K562 (cell line): ENCODE results near the gene TPD52L1. TPM values are rescaled to one million over a fixed set of nuclear protein-coding genes. Genes with fewer than 3 reads are reported as not detected.

ENCODE experiments used
- ATAC-seq: fragments of 200-7000 bp; cut with Tn5 transposase; 3 replicates; pipeline ENCODE4 v1.9.1; 2020; ENCODE audit warnings: moderate library complexity
- BruUV-seq: library from RNA; stranded (reverse); fragments of 400-500 nt; replicated peaks from 2 replicates; lab custom pipeline; 2021; lab: Mats Ljungman, UMichigan
- CTCF ChIA-PET: fragments of 300-600 bp; formaldehyde crosslinking; extraction: SDS; loops from one replicate; lab custom pipeline; 2021; ENCODE audit warnings: low intra/inter-chr PET ratio; lab: Yijun Ruan, JAX
- POLR2A ChIA-PET: fragments of 300-600, 350-650 bp; sonication (Branson Sonifier 250); formaldehyde crosslinking; extraction: SDS; loops from one replicate; lab custom pipeline; 2021; ENCODE audit warnings: antibody characterized with exemption, inconsistent platforms; lab: Yijun Ruan, JAX
- DNase-seq, 4 experiments: peaks; one replicate each; pipeline versions ENCODE4 v3.0.0 to v3.0.0-alpha.2; 2011 to 2018; ENCODE audit warnings: low spot score in 3 of 4, mixed read lengths in 3 of 4; ENCODE audit errors: extremely low read depth in 1 of 4
- FAIRE-seq: peaks from 2 replicates; lab custom pipeline; 2011; peaks lifted over from hg19 to GRCh38; lab: Jason Lieb, UNC
- H2AFZ ChIP-seq: 2 replicates; pipeline ENCODE4 v1.6.0; 2011; ENCODE audit warnings: low read depth, low read length, control low read depth, inconsistent platforms
- H3K27ac ChIP-seq: fragments of 200-600 bp; 3 replicates; pipeline ENCODE4 v1.8.0; 2011; ENCODE audit warnings: low read depth, mild to moderate bottlenecking, control low read depth, inconsistent platforms, low read length, moderate library complexity, mixed read lengths; ENCODE audit errors: extremely low read depth
- H3K27me3 ChIP-seq, 2 experiments: fragments of 300-600 bp in 1 of 2; 2 replicates in 1 of 2; 3 replicates in 1 of 2; pipeline versions ENCODE4 v1.6.0 to v1.8.0; 2011; ENCODE audit warnings: inconsistent platforms in 2 of 2, low read length in 2 of 2, mild to moderate bottlenecking in 1 of 2, mixed read lengths in 1 of 2, moderate library complexity in 1 of 2; ENCODE audit not compliant: control insufficient read depth in 2 of 2, insufficient read depth in 2 of 2
- H3K36me3 ChIP-seq: fragments of 300-600 bp; 3 replicates; pipeline ENCODE4 v1.8.0; 2011; ENCODE audit warnings: mild to moderate bottlenecking, low read length, inconsistent platforms; ENCODE audit not compliant: control insufficient read depth, insufficient read depth
- H3K4me1 ChIP-seq, 2 experiments: fragments of 200-600 bp in 1 of 2; replicated peaks in 1 of 2; 2 replicates in 1 of 2; 3 replicates in 1 of 2; pipeline versions ENCODE4 v1.5.1 to v1.8.0; 2011; ENCODE audit warnings: inconsistent platforms in 2 of 2, low read length in 2 of 2, mild to moderate bottlenecking in 1 of 2, mixed read lengths in 1 of 2, moderate library complexity in 1 of 2; ENCODE audit not compliant: control insufficient read depth in 2 of 2, insufficient read depth in 2 of 2
- H3K4me2 ChIP-seq: 2 replicates; pipeline ENCODE4 v1.6.1; 2011; ENCODE audit warnings: low read length, control low read depth, inconsistent platforms, mixed read lengths; ENCODE audit not compliant: insufficient read depth
- H3K4me3 ChIP-seq: fragments of 200-600 bp; sonication (generic), shearing (Covaris generic); 2 replicates; pipeline ENCODE4 v1.5.1; 2016; ENCODE audit warnings: control low read depth, inconsistent platforms
- H3K79me2 ChIP-seq: fragments of 200-600 bp; 3 replicates; pipeline ENCODE4 v1.8.0; 2011; ENCODE audit warnings: low read length, inconsistent platforms; ENCODE audit not compliant: control insufficient read depth, insufficient read depth
- H3K9ac ChIP-seq, 2 experiments: 2 replicates each; pipeline versions ENCODE4 v1.6.0 to v1.6.1; 2011; ENCODE audit warnings: low read depth in 2 of 2, low read length in 2 of 2, control low read depth in 1 of 2, inconsistent platforms in 1 of 2, mild to moderate bottlenecking in 1 of 2, mixed read lengths in 1 of 2; ENCODE audit not compliant: insufficient read depth in 1 of 2
- H3K9me1 ChIP-seq: one replicate; pipeline ENCODE4 v1.6.0; 2011; ENCODE audit warnings: inconsistent platforms, mild to moderate bottlenecking, low read length, moderate library complexity; ENCODE audit not compliant: control insufficient read depth, insufficient read depth
- H3K9me3 ChIP-seq: replicated peaks from 2 replicates; pipeline ENCODE4 v1.5.1; 2011; ENCODE audit warnings: low read depth, low read length, inconsistent platforms; ENCODE audit not compliant: control insufficient read depth, insufficient read depth
- H4K20me1 ChIP-seq: replicated peaks from 2 replicates; pipeline ENCODE4 v1.6.1; 2011; ENCODE audit warnings: low read length, inconsistent platforms, mixed read lengths; ENCODE audit not compliant: control insufficient read depth, insufficient read depth
- ATF7 ChIP-seq: fragments of 450-650 bp; IDR thresholded peaks from 2 replicates; pipeline ENCODE4 v1.7.1; 2014; ENCODE audit warnings: mild to moderate bottlenecking, moderate library complexity
- CAMTA2 ChIP-seq: fragments of 250-450 bp; sonication (Bioruptor Pico); conservative IDR thresholded peaks from 2 replicates; pipeline ENCODE4 v1.5.1; 2022
- FOXK1 ChIP-seq: sonication (generic); formaldehyde crosslinking; IDR thresholded peaks from 2 replicates; pipeline ENCODE4 v1.8.0; 2022; ENCODE audit warnings: missing genetic modification reagents, mild to moderate bottlenecking, borderline replicate concordance
- SMARCB1 ChIP-seq: IDR thresholded peaks from 2 replicates; pipeline ENCODE4 v1.6.1; 2011; ENCODE audit warnings: improper control_type of control experiment, low read depth; ENCODE audit not compliant: insufficient read length
- SOX6 ChIP-seq: fragments of 450-650 bp; IDR thresholded peaks from 2 replicates; pipeline ENCODE4 v1.6.1; 2014; ENCODE audit warnings: mild to moderate bottlenecking
- TAF1 ChIP-seq: IDR thresholded peaks from 2 replicates; pipeline ENCODE4 v1.6.1; 2011; ENCODE audit warnings: mild to moderate bottlenecking, low read length, moderate library complexity; ENCODE audit not compliant: insufficient read depth, control insufficient read depth, severe bottlenecking; ENCODE audit errors: extremely low read depth
- TAF15 ChIP-seq: fragments of 200-400 bp; formaldehyde crosslinking; IDR thresholded peaks from 2 replicates; pipeline ENCODE4 v1.6.1; 2017; ENCODE audit warnings: mild to moderate bottlenecking, low read depth, low read length, moderate library complexity
- ZBTB2 ChIP-seq: fragments of 450-650 bp; IDR thresholded peaks from 2 replicates; pipeline ENCODE4 v1.6.1; 2016; ENCODE audit warnings: antibody characterized with exemption
- ZNF146 ChIP-seq: IDR thresholded peaks from one replicate; pipeline ENCODE4 v1.6.1; 2018; ENCODE audit warnings: missing compliant biosample characterization; ENCODE audit not compliant: unreplicated experiment
- WGBS: fragments of 100-300 bp; shearing (Covaris generic); methylation state at CpG from one replicate; pipeline ENCODE4 v1.1.6; 2016; ENCODE audit warnings: low coverage, mixed read lengths; ENCODE audit not compliant: insufficient coverage; ENCODE audit errors: missing lambda C conversion rate; 5-methylcytosine and 5-hydroxymethylcytosine counted together
- in situ Hi-C: fragments of 300-500 bp; cut with MboI; formaldehyde crosslinking; loops from 4 replicates; pipeline ENCODE4 v1.15.0; 2018; ENCODE audit warnings: inconsistent platforms, mixed read lengths
- intact Hi-C: fragments of 100-400 bp; cut with micrococcal nuclease; formaldehyde crosslinking; loops from 2 replicates; pipeline ENCODE4 v1.14.2; 2022
- polyA plus RNA-seq, 8 experiments: library from polyadenylated mRNA; depleted of rRNA in 4 of 8; stranded (reverse) in 5 of 8; unstranded in 3 of 8; fragments of >200 nt; fragmentation: Nextera tagmentation in 2 of 8; fragmentation: Illumina TruSeq in 1 of 8; extraction: Ambion mirVana in 2 of 8; extraction: Trizol in 1 of 8; gene quantifications; 2 replicates each; pipeline versions ENCODE4 v1.2.1 to v1.2.3, GENCODE V29; 2011 to 2014; ENCODE audit warnings: inconsistent platforms in 1 of 8, missing spikeins in 1 of 8
- total RNA-seq, 7 experiments: library from RNA; depleted of rRNA in 6 of 7; stranded (reverse); fragments of >200 nt in 6 of 7; fragmentation: Illumina TruSeq in 2 of 7; extraction: Trizol in 2 of 7; gene quantifications; 2 replicates each; pipeline versions ENCODE4 v1.2.1 to v1.2.3, GENCODE V29; 2011 to 2021; ENCODE audit warnings: low replicate concordance in 1 of 7

Gene TPD52L1
- total and polyA plus RNA-seq, 9 of the 15 experiments (the other 6 are each of a cell fraction or from before 2014, with no cell fraction given) = 12.9 to 149 (median 75.7) TPM

GRCh38 chr6:125123051-125123450 is 30.5 kb upstream of the TPD52L1 start:
- Histone ChIP-seq H3K27ac (no peak overlapping the region), H3K9me1 (no peaks in the 10 kb centered on the region), H3K79me2 (no peaks in the 10 kb centered on the region), H3K9me3 (no peaks in the 10 kb centered on the region), H3K4me2 (no peak overlapping the region), H3K4me1 (peaks cover 0 to 6% of the 10 kb centered on the region in 2 experiments; a peak in 2 of 5 replicates), H3K4me3 (no peak overlapping the region), H3K9ac (no peak overlapping the region), H3K27me3 (no peaks in the 10 kb centered on the region), H4K20me1 (no peaks in the 10 kb centered on the region), H2AFZ (no peak overlapping the region), H3K36me3 (no peaks in the 10 kb centered on the region)
- WGBS = 56% methylated on average over 3 of the region's 3 CpGs
- no TSS peak for BruUV-seq
- no peak for TF ChIP-seq SMARCB1
- no peak for TF ChIP-seq ATF7
- no peak for TF ChIP-seq FOXK1 (CRISPR knock-in tag)
- TF ChIP-seq TAF1 = no peak
- TF ChIP-seq ZNF146 (CRISPR knock-in tag) = no peak
- no peak for TF ChIP-seq CAMTA2
- no peak for TF ChIP-seq SOX6
- no peak for TF ChIP-seq ZBTB2
- TF ChIP-seq TAF15 = no peak
- ATAC-seq = peak; percentile 38; the same call in 2 of the 3 replicates
- no peak for FAIRE-seq
- CTCF ChIA-PET = no interaction called here
- no peak for DNase-seq
- POLR2A ChIA-PET = interaction anchor here (1.0 kb wide), 1 partner anchor 10 kb away, joined by 3 read pairs; no protein-coding TSS in a partner anchor
- intact Hi-C loops (no loop called here), in situ Hi-C loops (no loop called here)
